Neural cell (in vitro differentiated cells): ENCODE results near the gene TNS1. TPM values are rescaled to one million over a fixed set of nuclear protein-coding genes. Genes with fewer than 3 reads are reported as not detected.

Source experiments
- H2AFZ ChIP-seq: fragments of 200-600, 300-800 bp; sonication (generic), shearing (Covaris generic); 2 replicates; pipeline ENCODE4 v1.6.0; 2014; ENCODE audit warnings: low read depth, mild to moderate bottlenecking, antibody characterized with exemption, low read length, moderate library complexity
- H3F3A ChIP-seq: fragments of 200-600 bp; shearing (Covaris generic); 2 replicates; pipeline ENCODE4 v1.6.1; 2016; ENCODE audit warnings: mild to moderate bottlenecking, moderate library complexity, mixed read lengths, antibody characterized with exemption, low read length; ENCODE audit not compliant: insufficient read depth, poor library complexity, severe bottlenecking
- H3K27ac ChIP-seq: fragments of 200-600, 300-800 bp; sonication (generic), shearing (Covaris generic); 2 replicates; pipeline ENCODE4 v1.5.1; 2014; ENCODE audit warnings: mild to moderate bottlenecking, low read length, moderate library complexity
- H3K27me3 ChIP-seq: fragments of 300-800, 200-600 bp; sonication (generic), shearing (Covaris generic); 2 replicates; pipeline ENCODE4 v1.6.0; 2014; ENCODE audit warnings: mild to moderate bottlenecking, low read depth, low read length, moderate library complexity; ENCODE audit not compliant: insufficient read depth
- H3K36me3 ChIP-seq: fragments of 300-800, 200-600 bp; sonication (generic), shearing (Covaris generic); 2 replicates; pipeline ENCODE4 v1.5.1; 2014; ENCODE audit warnings: mild to moderate bottlenecking, antibody characterized with exemption, low read length, moderate library complexity; ENCODE audit not compliant: insufficient read depth
- H3K4me2 ChIP-seq: fragments of 300-800, 200-600 bp; sonication (generic), shearing (Covaris generic); 2 replicates; pipeline ENCODE4 v1.6.0; 2014; ENCODE audit warnings: mild to moderate bottlenecking, low read length
- H3K4me3 ChIP-seq: fragments of 300-800, 200-600 bp; sonication (generic), shearing (Covaris generic); 2 replicates; pipeline ENCODE4 v1.5.1; 2014; ENCODE audit warnings: mild to moderate bottlenecking, low read length, moderate library complexity
- H3K79me2 ChIP-seq: fragments of 200-600 bp; shearing (Covaris generic); replicated peaks from 2 replicates; pipeline ENCODE4 v1.6.0; 2014; ENCODE audit warnings: mild to moderate bottlenecking, low read length, moderate library complexity; ENCODE audit not compliant: insufficient read depth
- H3K9ac ChIP-seq: fragments of 300-800, 200-600 bp; sonication (generic), shearing (Covaris generic); 2 replicates; pipeline ENCODE4 v1.6.1; 2016; ENCODE audit warnings: mild to moderate bottlenecking, low read length, mixed read lengths
- H3K9me2 ChIP-seq: fragments of 200-600 bp; shearing (Covaris generic); 2 replicates; pipeline ENCODE4 v1.6.1; 2016; ENCODE audit warnings: mild to moderate bottlenecking, low read length, mixed read lengths; ENCODE audit not compliant: insufficient read depth
- H3K9me3 ChIP-seq: fragments of 200-600, 300-800 bp; sonication (generic), shearing (Covaris generic); 2 replicates; pipeline ENCODE4 v1.6.1; 2016; ENCODE audit warnings: mild to moderate bottlenecking, mixed run types, low read length, moderate library complexity, mixed read lengths
- H4K20me1 ChIP-seq: fragments of 200-600 bp; shearing (Covaris generic); 2 replicates; pipeline ENCODE4 v1.6.1; 2016; ENCODE audit warnings: mild to moderate bottlenecking, mixed run types; ENCODE audit not compliant: insufficient read depth
- CTCF ChIP-seq: fragments of 450-650 bp; IDR thresholded peaks from 2 replicates; pipeline ENCODE4 v1.5.1; 2014; ENCODE audit warnings: antibody characterized with exemption, mild to moderate bottlenecking, moderate library complexity; ENCODE audit not compliant: poor library complexity, severe bottlenecking
- EP300 ChIP-seq: fragments of 450-650 bp; conservative IDR thresholded peaks from 2 replicates; pipeline ENCODE4 v1.6.1; 2014; ENCODE audit warnings: antibody characterized with exemption, mild to moderate bottlenecking, moderate library complexity; ENCODE audit not compliant: poor library complexity, severe bottlenecking
- EZH2 ChIP-seq: fragments of 200-600, 300-800 bp; shearing (Covaris generic), sonication (generic); IDR thresholded peaks from 2 replicates; pipeline ENCODE4 v1.6.1; 2014; ENCODE audit warnings: antibody characterized with exemption, low read length, borderline replicate concordance, mild to moderate bottlenecking; ENCODE audit not compliant: insufficient read depth, poor library complexity, severe bottlenecking
- MXI1 ChIP-seq: fragments of 450-650 bp; conservative IDR thresholded peaks from 2 replicates; pipeline ENCODE4 v1.6.1; 2014; ENCODE audit warnings: antibody characterized with exemption, mild to moderate bottlenecking; ENCODE audit not compliant: poor library complexity, severe bottlenecking
- POLR2AphosphoS5 ChIP-seq: IDR thresholded peaks from 2 replicates; pipeline ENCODE4 v1.6.1; 2012
- RAD21 ChIP-seq: fragments of 450-650 bp; conservative IDR thresholded peaks from 2 replicates; pipeline ENCODE4 v1.6.1; 2014; ENCODE audit warnings: antibody characterized with exemption, mild to moderate bottlenecking, moderate library complexity
- REST ChIP-seq: IDR thresholded peaks from 2 replicates; pipeline ENCODE4 v1.6.1; 2012; ENCODE audit warnings: borderline replicate concordance
- SMC3 ChIP-seq: fragments of 450-650 bp; conservative IDR thresholded peaks from 2 replicates; pipeline ENCODE4 v1.6.1; 2014; ENCODE audit warnings: antibody characterized with exemption, mild to moderate bottlenecking, moderate library complexity; ENCODE audit not compliant: poor library complexity
- TAF1 ChIP-seq: IDR thresholded peaks from 2 replicates; pipeline ENCODE4 v1.6.1; 2012; ENCODE audit warnings: low read depth
- polyA plus RNA-seq: library from polyadenylated mRNA; depleted of rRNA; stranded (reverse); fragments of >200 nt; gene quantifications from 2 replicates; pipeline ENCODE4 v1.2.3, GENCODE V29; 2014

The TNS1 gene
- polyA plus RNA-seq, 1 donor from 2014 or later = 1.5 TPM

GRCh38 chr2:217756375-217757107 lies 246.3 kb downstream of the TNS1 start:
- Histone ChIP-seq H3K79me2 (no peaks in the 10 kb centered on the region), H3K27me3 (no peaks in the 10 kb centered on the region), H3K36me3 (no peaks in the 10 kb centered on the region), H3K9me2 (no peaks in the 10 kb centered on the region), H3F3A (no peaks in the 10 kb centered on the region), H3K9ac (no peak overlapping the region), H3K4me2 (no peak overlapping the region), H3K4me3 (no peak overlapping the region), H2AFZ (no peak overlapping the region), H3K27ac (no peak overlapping the region), H4K20me1 (no peaks in the 10 kb centered on the region), H3K9me3 (no peaks in the 10 kb centered on the region)
- TF ChIP-seq MXI1 (no peak), SMC3 (peak; percentile 69), RAD21 (peak; percentile 63), CTCF (peak; percentile 60), TAF1 (no peak)

GRCh38 chr2:217755027-217755745 lies 247.6 kb downstream of the TNS1 start:
- no peak for TF ChIP-seq RAD21
- no peak for TF ChIP-seq CTCF
- TF ChIP-seq EZH2 = no peak
- TF ChIP-seq EP300 = no peak
- no peak for TF ChIP-seq TAF1
- no peak for TF ChIP-seq SMC3
- no peak for TF ChIP-seq POLR2AphosphoS5
- no peak for TF ChIP-seq MXI1
- no peak for TF ChIP-seq REST
- H3K36me3 ChIP-seq = no peaks in the 10 kb centered on the region
- H4K20me1 ChIP-seq = no peaks in the 10 kb centered on the region
- H3K9ac ChIP-seq = no peak overlapping the region
- H3K27ac ChIP-seq = no peak overlapping the region
- no peaks in the 10 kb centered on the region for H3K27me3 ChIP-seq
- H3K9me3 ChIP-seq = no peaks in the 10 kb centered on the region
- H3K79me2 ChIP-seq = no peaks in the 10 kb centered on the region
- no peak overlapping the region for H3K4me2 ChIP-seq
- H3K4me3 ChIP-seq = no peak overlapping the region
- no peak overlapping the region for H2AFZ ChIP-seq
- no peaks in the 10 kb centered on the region for H3K9me2 ChIP-seq
- H3F3A ChIP-seq = no peaks in the 10 kb centered on the region
